IPS-20b (cell line): ENCODE data around the gene CCR2.

Experiments
- H3K27ac ChIP-seq: one replicate; pipeline ENCODE4 v1.5.1; 2013; ENCODE audit warnings: low read length
- H3K27me3 ChIP-seq: 2 replicates; pipeline ENCODE4 v1.6.1; 2013; ENCODE audit warnings: mild to moderate bottlenecking, low read length, inconsistent platforms; ENCODE audit not compliant: insufficient read depth
- H3K36me3 ChIP-seq: 2 replicates; pipeline ENCODE4 v1.6.1; 2013; ENCODE audit warnings: low read depth, mild to moderate bottlenecking, inconsistent platforms, low read length, moderate library complexity; ENCODE audit not compliant: insufficient read depth
- H3K4me1 ChIP-seq: 2 replicates; pipeline ENCODE4 v1.6.1; 2013; ENCODE audit warnings: mild to moderate bottlenecking, control low read depth, inconsistent platforms, low read length, moderate library complexity; ENCODE audit not compliant: insufficient read depth
- H3K4me3 ChIP-seq: 2 replicates; pipeline ENCODE4 v1.5.1; 2013; ENCODE audit warnings: mild to moderate bottlenecking, low read length, inconsistent platforms
- H3K9ac ChIP-seq: 2 replicates; pipeline ENCODE4 v1.6.1; 2013; ENCODE audit warnings: low read depth, mild to moderate bottlenecking, inconsistent platforms, low read length, moderate library complexity
- H3K9me3 ChIP-seq: 2 replicates; pipeline ENCODE4 v1.6.1; 2013; ENCODE audit warnings: mild to moderate bottlenecking, low read depth, low read length, inconsistent platforms; ENCODE audit not compliant: insufficient read depth

CCR2 gene

GRCh38 chr3:46409739-46410489, 56.0 kb downstream of the CCR2 start:
- H3K9ac ChIP-seq: no peak overlapping the region
- H3K27me3 ChIP-seq: no peaks in the 10 kb centered on the region
- no peaks in the 10 kb centered on the region for H3K36me3 ChIP-seq
- no peaks in the 10 kb centered on the region for H3K9me3 ChIP-seq
- H3K27ac ChIP-seq: no peak overlapping the region
- H3K4me3 ChIP-seq: no peak overlapping the region
- no peaks in the 10 kb centered on the region for H3K4me1 ChIP-seq
